ENCODE data around the gene MSGN1.

Gene MSGN1, protein sequence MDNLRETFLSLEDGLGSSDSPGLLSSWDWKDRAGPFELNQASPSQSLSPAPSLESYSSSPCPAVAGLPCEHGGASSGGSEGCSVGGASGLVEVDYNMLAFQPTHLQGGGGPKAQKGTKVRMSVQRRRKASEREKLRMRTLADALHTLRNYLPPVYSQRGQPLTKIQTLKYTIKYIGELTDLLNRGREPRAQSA

GRCh38 chr2:17816396-17817245, at the start of gene MSGN1:
Gene MSGN1 (plus strand): TSS chr2:17816460. CDS start chr2:17816519, 59 bp downstream.
- DNase-seq (ENCODE audit: low read depth in 3 of 3) = no peak

- DNase-seq (ENCODE audit: low read depth in 3 of 3) = no peak
Measured at GRCh38 chr2:17768894-17769293, 47.4 kb upstream of the MSGN1 start.

- DNase-seq (ENCODE audit: low read depth in 3 of 3) = no peak
Measured at GRCh38 chr2:17771956-17772355, 44.3 kb upstream of the MSGN1 start.

GRCh38 chr2:17772532-17772931, 43.7 kb upstream of the MSGN1 start:
- DNase-seq (ENCODE audit: low read depth in 3 of 3) = no peak

GRCh38 chr2:17780546-17780945, 35.7 kb upstream of the MSGN1 start:
- no peak for DNase-seq (ENCODE audit: low read depth in 3 of 3)

GRCh38 chr2:17781482-17781881, 34.8 kb upstream of the MSGN1 start:
- no peak for DNase-seq (ENCODE audit: low read depth in 3 of 3)

DNA sequence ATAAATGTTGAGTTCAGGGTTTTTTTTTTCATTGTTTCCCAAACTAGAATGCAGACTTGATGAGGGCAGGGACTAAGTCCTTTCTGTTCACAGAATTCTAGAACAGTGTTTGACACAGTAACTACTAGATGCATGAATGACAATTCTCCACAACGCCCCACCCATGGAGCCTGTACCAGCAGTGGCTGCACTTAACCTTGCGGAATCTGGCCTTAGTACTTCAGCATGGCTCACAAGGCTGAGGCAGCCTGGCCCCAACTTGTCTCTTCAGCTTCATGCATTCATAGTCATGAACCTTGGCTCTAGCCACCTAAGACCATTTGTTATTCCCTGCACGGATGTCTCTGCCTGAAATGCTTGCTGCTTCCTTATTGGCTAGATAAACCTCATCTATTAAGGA, 29.5 kb upstream of the MSGN1 start:
- no peak for DNase-seq (ENCODE audit: low read depth in 3 of 3)

DNA sequence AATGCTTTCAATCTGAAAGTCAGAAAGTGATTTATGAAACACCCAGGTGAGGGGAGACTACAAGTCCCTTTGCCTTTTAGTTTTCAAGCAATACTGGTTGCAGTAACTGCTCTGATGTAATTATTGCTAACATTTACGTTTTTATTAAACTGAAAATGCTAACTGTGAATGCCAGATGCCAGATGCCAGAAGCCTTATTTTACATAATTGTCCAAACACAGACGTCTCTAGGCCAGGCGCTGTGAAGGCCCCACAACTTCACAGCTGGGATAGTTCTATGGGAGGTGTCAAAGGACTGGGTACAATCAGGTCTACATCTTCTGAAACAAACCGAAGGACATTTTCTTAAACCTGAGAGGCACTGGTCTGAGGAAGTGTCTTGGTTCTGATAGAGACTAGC, 27.5 kb upstream of the MSGN1 start:
- no peak for DNase-seq (ENCODE audit: low read depth in 3 of 3)

DNA sequence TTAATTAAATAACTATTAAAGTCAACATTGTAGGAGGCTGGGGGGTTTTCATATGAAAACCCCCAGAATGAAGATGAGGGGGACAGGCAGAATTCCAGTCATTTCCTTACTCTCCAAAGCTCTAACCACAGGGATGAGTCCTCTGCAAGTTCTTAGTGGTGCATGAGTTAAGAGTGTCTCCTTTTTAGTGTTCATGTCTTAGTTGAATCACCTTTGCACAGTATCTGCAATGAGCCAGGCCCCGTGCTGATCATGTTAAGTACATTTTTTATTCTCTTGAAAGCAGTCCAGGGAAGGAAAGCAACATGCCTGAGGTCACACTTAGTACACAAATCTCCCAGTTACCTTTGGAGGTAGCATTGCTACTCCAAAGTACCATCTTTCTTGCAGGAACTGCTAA, 25.7 kb upstream of the MSGN1 start:
- DNase-seq (ENCODE audit: low read depth in 3 of 3) = no peak

DNA sequence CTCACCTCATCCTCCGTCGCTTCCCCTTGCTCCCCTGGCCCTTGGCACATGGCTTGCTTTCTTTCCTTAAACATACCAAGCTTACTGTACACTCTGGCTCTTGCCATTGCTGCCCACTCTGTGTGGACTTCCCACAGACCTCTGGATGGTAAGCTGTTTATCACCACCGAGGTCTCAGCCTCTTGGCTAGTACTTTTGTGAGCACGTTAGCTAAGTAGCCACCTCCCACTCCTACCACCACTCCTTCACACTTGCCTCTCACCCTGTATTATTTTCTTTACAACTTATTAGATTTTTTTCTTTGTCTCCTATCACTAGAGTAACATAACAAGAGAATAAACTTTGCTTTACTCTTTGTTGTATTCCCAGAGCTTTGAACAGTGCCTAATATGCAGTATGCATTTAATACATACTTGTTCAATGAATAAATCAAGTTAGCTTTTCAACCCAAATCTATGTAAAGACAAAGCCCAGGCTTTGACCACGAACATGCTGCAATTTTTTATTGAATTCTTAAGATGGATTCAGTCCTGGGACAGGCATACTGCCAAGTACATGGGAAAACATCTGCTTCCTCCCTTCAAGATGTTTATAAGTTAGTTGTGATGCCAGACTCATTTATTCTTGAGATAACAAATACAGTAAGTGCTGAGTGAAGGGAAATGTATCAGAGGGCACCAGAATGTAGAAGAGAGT, 25.0 kb upstream of the MSGN1 start:
- no peak for DNase-seq (ENCODE audit: low read depth in 3 of 3)

DNA sequence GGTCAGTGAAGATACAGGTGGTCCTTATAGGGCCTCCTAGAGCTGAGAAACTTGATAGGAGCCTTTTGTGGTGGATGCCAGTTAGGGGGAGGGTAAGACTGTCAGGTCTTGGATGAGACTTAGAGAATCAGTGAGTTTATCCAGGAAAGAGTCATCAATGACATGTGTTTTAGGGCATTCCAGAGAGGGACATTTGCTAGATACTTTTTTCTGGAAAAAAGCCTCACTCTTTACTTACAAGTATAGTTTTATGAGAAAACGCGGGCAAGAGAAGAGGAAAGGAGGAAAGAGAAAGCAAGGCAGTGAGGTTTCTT, 24.5 kb upstream of the MSGN1 start:
- DNase-seq (ENCODE audit: low read depth in 3 of 3) = no peak

- no peak for DNase-seq (ENCODE audit: low read depth in 3 of 3)
Measured at GRCh38 chr2:17792515-17792914, 23.7 kb upstream of the MSGN1 start.

DNA sequence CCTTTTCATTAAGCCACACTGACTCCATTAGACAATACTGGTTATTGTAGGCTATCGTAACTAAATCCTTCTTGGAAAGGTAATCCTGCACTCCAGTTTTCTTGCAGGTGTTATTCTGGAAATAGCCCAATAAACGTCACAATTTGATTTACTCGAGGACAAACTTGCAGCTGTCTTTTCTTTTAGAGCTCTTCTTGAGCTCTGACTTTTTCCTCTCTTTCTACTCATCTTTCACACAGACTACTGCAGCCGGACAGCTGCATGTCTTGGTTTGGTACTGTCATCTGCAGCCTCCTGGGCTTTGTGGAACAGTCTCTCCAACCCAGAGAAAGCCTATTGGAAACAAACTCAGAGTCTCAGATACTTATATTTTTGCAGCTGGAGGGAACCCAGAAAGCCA, 23.0 kb upstream of the MSGN1 start:
- DNase-seq (ENCODE audit: low read depth in 3 of 3) = no peak

DNA sequence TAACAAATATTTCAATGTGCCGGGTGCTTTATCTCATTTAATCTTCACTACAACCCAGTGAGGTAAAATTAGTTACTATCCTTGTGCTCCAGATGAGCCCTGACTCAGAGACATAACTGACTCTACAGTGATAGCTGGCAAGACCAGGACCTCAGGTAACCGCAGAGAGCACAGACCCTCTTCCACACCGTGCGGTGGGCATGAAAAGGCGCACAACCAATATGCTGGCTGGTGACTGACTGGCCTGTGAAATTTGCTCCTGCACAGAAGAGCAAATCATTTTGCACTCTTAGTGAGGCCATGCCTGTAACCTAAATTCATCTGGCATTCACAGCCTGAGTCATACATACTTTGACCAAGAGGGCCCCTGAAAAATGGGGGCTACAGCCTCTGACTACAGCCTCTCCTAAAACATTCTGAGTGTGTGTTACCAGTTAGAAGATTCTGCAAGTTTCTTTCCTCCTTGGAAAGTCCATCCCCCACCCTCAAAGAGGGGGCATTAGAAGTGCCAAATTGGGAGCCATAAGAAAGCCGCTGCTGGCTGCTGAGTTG, 22.4 kb upstream of the MSGN1 start:
- DNase-seq (ENCODE audit: low read depth in 3 of 3) = no peak

- no peak for DNase-seq (ENCODE audit: low read depth in 3 of 3)
Measured at GRCh38 chr2:17795309-17795708, 21.0 kb upstream of the MSGN1 start.

- DNase-seq (ENCODE audit: low read depth in 3 of 3) = no peak
Measured at GRCh38 chr2:17798338-17798737, 17.9 kb upstream of the MSGN1 start.

DNA sequence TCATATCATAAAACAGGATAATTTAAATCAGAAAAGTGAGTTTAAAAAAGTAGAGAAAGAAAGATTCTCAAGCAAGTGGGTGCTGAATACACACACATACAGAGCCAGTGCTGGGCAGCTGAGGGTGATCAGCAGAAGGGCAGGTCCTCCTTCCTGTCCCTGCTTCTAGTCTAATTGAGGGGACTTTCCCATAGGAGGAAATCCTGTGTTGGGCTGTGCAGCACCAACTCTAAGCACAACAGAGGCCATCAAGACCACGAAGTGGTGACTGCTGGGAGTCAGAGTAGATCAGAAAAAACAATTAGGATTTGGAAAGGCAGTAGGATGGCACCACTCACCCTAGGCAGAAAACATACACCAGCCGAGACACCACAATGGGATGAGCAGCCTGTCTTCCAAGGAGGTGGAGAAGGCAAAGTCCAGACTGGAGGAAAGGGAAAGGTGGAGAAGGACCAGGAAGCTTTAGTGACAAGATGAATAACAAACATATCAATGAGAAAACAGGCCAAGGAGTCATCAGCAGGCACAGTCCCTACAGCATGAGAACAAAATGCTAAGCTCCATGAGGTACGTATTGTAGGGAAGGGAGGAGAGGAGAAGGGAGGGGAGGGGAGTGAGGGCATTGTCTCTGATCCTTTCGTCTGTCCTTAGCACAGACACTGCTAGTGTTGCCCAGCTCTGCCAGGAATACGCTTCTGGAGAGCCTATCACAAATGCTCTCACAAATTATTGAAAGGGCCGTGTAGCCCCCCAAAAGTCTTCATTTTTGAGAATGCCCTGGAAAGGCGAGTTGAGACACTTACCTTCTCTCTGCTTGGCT, 16.7 kb upstream of the MSGN1 start:
- no peak for DNase-seq (ENCODE audit: low read depth in 3 of 3)

DNA sequence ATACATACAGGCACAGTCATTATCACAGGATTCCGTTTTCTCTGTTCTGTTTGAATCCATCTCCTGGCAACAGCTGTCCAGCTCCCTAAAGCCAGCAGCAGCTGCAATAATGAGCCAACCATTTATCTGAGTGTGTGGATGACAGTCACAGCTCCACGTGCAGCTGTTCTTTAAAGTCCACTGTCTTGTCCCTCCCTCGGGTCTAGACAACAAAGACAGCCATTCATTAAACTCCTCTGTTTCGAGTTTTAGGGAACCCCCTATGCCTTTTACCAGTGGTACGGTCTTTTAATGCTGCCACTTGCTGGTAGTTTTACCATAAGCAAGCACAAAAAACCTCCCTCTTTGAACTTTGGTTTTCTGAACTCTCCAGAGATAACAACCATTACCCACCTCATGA, 16.0 kb upstream of the MSGN1 start:
- no peak for DNase-seq (ENCODE audit: low read depth in 3 of 3)

GRCh38 chr2:17800693-17801458, 15.4 kb upstream of the MSGN1 start:
- no peak for DNase-seq (ENCODE audit: low read depth in 3 of 3)

- DNase-seq (ENCODE audit: low read depth in 3 of 3) = no peak
Measured at GRCh38 chr2:17803497-17803896, 12.8 kb upstream of the MSGN1 start.

DNA sequence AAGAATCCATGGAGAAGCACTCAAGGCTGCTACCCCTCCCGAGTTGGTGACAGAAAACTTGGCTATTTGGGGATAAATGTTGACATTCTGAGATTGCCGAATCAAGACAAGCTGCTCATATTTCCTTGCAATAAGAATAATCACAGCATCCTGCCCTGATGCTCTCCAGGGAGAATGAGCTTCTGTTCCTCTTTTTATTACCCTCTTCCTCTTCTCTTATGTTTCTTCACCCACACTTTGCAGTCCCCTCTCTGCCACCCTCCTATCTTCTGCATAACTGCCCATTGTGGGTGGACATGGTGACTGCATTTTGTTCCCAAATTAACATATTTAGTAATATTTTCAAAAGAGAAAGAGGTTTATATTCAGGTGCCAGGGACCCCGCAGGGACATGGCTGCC, 11.9 kb upstream of the MSGN1 start:
- DNase-seq (ENCODE audit: low read depth in 3 of 3) = no peak
